HL-60 (cell line): Measurements from ENCODE around the gene FUT1.

Experiments
- CTCF ChIP-seq: IDR thresholded peaks from one replicate; pipeline ENCODE4 v1.5.1; 2011; ENCODE audit warnings: low read length, control low read depth, inconsistent platforms; ENCODE audit not compliant: insufficient read depth
- GABPA ChIP-seq: IDR thresholded peaks from 2 replicates; pipeline ENCODE4 v1.6.1; 2012; ENCODE audit warnings: low read depth
- POLR2AphosphoS5 ChIP-seq: IDR thresholded peaks from 2 replicates; pipeline ENCODE4 v1.6.1; 2012; ENCODE audit warnings: low read depth

DNA sequence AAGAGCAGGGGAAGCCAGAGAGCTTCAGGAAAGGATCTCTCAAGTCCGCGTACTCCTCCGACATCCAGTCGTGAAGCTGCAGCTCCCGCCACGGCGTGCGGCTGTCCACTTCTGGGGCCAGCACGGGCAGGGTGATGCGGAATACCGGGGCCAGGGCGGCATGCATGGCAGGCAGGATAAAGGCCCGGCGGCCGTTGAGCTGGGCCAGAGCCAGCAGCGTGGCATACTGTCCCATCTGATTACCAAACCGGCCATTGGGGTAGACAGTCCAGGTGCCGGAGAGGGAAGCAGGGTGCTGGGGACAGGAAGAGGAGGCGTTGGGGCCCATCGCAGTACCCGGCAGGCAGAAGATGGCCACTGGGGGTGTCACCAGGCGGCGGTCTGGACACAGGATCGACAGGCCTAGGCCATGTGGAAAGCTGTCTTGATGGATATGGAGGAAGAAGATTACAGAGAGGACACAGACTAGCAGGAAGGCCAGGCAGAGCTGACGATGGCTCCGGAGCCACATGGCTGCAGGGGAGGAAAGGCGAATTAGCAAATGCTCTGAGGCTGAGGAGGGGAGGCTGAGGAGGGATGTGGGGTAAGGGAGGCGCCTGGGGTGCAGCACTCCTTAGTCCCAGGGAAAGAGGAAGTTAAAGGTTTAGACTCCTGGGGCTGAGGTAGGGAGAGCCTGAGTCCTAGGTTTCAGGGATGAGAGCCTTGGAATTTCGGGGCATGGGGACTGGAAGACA, 1.5 kb downstream of the FUT1 start:
- no peak for TF ChIP-seq GABPA
- no peak for TF ChIP-seq CTCF
- TF ChIP-seq POLR2AphosphoS5: no peak
